SHP77 (cell line): ENCODE data around the gene MTLN.
"Not testable (repeated sequence)": the region's sequence is repeated elsewhere in the genome, so short reads cannot be mapped to it uniquely, and the experiment has no call there.

Experiments used
- DNase-seq, 2 experiments: peaks; one replicate each; lab custom pipeline; 2025; lab: John Stamatoyannopoulos, UW

MTLN gene

DNA sequence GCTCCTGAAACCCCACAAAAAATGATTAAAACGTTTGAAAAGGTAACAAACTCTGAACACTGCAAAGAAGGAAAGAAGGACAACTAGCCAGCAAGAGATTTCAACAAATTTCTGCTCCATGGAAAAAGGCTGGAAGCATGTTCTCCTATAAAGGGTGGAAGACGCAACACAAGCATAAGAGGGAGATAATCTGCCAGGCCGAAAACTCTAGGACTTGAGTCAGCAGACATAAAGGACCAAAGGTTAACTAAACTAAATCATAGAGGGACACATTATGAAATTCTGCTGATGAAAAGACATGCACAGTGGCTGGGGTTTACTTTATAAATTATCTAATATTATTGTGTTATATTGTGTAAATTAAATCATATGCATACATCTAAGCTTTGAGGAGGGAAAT, 14.3 kb downstream of the MTLN start:
- DNase-seq: no peak

DNA sequence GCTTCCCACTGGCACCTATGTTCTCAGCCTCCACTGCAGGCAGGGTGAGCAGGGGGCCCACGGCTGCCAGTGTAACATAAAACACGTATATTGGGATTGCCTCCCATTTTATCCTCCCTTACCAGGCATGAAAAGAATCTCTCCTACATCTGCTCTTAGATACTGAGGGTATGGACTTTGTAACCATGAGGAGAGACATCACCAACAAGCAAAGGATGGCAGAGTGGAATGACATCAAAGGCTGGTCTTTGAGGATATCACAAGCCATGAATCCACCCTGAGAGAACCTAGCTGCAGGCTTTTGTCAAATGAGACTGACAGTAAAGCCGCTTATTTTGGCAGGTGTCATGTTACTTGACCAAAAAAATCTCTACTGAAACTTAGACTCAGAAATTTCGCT, 14.9 kb downstream of the MTLN start:
- DNase-seq: no peak

DNA sequence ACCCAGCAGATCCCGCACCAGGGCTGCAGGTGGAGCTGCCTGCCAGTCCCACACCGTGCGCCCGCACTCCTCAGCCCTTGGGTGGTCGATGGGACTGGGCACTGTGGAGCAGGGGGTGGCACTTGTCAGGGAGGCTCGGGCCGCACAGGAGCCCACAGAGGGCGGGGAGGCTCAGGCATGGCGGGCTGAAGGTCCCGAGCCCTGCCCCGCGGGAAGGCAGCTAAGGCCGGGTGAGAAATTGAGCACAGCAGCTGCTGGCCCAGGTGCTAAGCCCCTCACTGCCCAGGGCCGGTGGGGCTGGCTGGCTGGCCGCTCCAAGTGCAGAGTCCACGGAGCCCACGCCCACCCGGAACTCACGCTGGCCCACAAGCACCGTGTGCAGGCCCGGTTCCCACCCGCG, 22.2 kb downstream of the MTLN start:
- DNase-seq: not testable (repeated sequence)

DNA sequence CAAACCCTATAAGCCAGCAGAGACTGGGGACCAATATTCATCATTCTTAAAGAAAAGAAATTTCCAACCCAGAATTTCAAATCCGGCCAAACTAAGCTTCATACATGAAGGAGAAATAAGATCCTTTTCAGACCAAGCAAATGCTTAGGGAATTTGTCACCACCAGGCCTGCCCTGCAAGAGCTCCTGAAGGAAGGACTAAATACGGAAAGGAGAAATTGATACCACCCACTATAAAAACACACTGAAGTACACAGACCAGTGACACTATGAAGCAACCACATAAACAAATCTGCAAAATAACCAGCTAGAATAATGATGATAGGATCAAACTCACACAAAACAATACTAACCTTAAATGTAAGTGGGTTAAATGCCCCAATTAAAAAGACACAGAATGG, 29.9 kb downstream of the MTLN start:
- DNase-seq: no peak

DNA sequence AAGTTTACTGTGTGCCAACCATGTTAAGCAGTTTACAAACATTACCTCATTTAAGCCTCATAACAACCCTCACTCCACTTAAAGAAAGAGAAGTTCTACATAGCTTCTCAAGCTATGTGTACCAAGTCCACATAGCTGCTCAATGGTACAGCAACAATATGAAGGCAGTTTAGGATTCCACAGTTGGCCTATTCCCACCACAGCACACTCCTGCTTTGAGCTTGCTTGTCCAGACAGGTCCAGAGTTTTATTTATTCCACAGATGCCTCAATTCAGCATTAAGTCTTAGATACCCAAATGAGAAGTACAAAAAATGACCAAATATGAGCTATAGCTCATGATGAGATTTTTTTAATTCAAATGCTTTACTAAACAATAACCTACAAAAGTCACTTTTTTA, 32.3 kb downstream of the MTLN start:
- DNase-seq: no peak

DNA sequence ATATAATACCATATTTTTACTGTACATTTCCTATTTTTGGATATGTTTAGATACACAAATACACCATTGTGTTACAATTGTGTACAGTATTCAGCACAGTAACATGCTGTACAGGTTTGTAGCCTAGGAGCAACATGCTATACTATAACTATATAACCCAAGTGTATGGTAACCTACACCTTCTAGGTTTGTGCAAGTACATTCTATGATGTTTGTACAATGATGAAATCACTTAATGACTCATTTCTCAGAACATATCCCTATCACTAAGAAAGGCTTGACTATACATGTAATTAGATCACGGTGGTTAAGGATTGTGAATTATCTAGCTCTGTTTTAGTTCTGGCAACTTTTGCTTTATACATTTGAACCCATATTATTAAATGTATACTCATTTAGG, 38.8 kb downstream of the MTLN start:
- no peak for DNase-seq

GRCh38 chr2:110172506-110172905, 39.8 kb downstream of the MTLN start:
- DNase-seq: no peak

- DNase-seq: no peak
These were observed 42.2 kb downstream of the MTLN start for GRCh38 chr2:110170102-110170501.

GRCh38 chr2:110167326-110168000, 44.9 kb downstream of the MTLN start:
- no peak for DNase-seq

GRCh38 chr2:110166266-110166665, 46.1 kb downstream of the MTLN start:
- no peak for DNase-seq
